Hepatocyte (in vitro differentiated cells): ENCODE results near the gene FN1.

Experiments
- CTCF ChIP-seq: fragments of 200-600 bp; sonication (generic); IDR thresholded peaks from 2 replicates; pipeline ENCODE4 v1.5.1; 2016; ENCODE audit warnings: antibody characterized with exemption, mild to moderate bottlenecking; ENCODE audit not compliant: poor library complexity
- EZH2 ChIP-seq: fragments of 200-600 bp; sonication (generic); IDR thresholded peaks from 2 replicates; pipeline ENCODE4 v1.6.1; 2016; ENCODE audit warnings: antibody characterized with exemption, mild to moderate bottlenecking, borderline replicate concordance
- EZH2phosphoT487 ChIP-seq: fragments of 200-600 bp; sonication (generic); IDR thresholded peaks from one replicate; pipeline ENCODE4 v1.6.1; 2018; ENCODE audit warnings: antibody characterized with exemption, mild to moderate bottlenecking, low read depth, moderate library complexity; ENCODE audit not compliant: unreplicated experiment, severe bottlenecking

GRCh38 chr2:215316336-215316735 lies 119.5 kb downstream of the FN1 start:
- TF ChIP-seq CTCF (no peak), EZH2 (no peak), EZH2phosphoT487 (no peak)
